ENCODE measurements around the gene MED6. TPM values are rescaled to one million over a fixed set of nuclear protein-coding genes. Genes with fewer than 3 reads are reported as not detected.

The MED6 gene
- polyA plus RNA-seq, 1 donor from 2014 or later: 46.6 TPM

DNA sequence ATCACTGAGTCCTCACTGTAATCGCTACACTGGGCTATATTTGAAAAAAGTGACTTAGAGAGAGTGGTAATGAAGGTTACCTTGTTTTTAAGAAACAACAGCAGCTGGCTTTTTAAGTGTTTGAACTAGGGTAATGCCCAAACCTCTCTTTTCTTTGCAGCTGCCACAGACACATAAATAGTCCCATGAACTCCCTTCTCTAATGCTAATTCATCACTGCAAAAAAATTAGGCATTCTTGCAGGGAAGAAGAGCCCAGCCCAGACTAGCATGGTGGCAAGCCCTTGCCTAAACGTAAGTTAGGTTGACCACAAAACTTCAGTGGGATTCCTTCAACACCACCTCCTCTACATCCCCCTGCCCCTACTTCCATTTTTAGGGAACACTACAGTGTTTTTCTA lies 17.9 kb upstream of the MED6 start:
- TF ChIP-seq MXI1 (conservative IDR thresholded peaks at IDR 0.05; ENCODE audit: poor library complexity, severe bottlenecking): no peak
- TF ChIP-seq, protein P1, sequence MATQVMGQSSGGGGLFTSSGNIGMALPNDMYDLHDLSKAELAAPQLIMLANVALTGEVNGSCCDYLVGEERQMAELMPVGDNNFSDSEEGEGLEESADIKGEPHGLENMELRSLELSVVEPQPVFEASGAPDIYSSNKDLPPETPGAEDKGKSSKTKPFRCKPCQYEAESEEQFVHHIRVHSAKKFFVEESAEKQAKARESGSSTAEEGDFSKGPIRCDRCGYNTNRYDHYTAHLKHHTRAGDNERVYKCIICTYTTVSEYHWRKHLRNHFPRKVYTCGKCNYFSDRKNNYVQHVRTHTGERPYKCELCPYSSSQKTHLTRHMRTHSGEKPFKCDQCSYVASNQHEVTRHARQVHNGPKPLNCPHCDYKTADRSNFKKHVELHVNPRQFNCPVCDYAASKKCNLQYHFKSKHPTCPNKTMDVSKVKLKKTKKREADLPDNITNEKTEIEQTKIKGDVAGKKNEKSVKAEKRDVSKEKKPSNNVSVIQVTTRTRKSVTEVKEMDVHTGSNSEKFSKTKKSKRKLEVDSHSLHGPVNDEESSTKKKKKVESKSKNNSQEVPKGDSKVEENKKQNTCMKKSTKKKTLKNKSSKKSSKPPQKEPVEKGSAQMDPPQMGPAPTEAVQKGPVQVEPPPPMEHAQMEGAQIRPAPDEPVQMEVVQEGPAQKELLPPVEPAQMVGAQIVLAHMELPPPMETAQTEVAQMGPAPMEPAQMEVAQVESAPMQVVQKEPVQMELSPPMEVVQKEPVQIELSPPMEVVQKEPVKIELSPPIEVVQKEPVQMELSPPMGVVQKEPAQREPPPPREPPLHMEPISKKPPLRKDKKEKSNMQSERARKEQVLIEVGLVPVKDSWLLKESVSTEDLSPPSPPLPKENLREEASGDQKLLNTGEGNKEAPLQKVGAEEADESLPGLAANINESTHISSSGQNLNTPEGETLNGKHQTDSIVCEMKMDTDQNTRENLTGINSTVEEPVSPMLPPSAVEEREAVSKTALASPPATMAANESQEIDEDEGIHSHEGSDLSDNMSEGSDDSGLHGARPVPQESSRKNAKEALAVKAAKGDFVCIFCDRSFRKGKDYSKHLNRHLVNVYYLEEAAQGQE (IDR thresholded peaks at IDR 0.05; ENCODE audit: borderline replicate concordance): no peak
- TF ChIP-seq RAD21 (conservative IDR thresholded peaks at IDR 0.05): no peak
- TF ChIP-seq EP300 (conservative IDR thresholded peaks at IDR 0.05; ENCODE audit: poor library complexity, severe bottlenecking): no peak
- TF ChIP-seq SMC3 (conservative IDR thresholded peaks at IDR 0.05; ENCODE audit: poor library complexity): no peak
- TF ChIP-seq EZH2 (IDR thresholded peaks at IDR 0.05; ENCODE audit: borderline replicate concordance, insufficient read depth, low read length, poor library complexity, severe bottlenecking): no peak
- TF ChIP-seq POLR2AphosphoS5 (IDR thresholded peaks at IDR 0.05): no peak
- TF ChIP-seq, protein P2, sequence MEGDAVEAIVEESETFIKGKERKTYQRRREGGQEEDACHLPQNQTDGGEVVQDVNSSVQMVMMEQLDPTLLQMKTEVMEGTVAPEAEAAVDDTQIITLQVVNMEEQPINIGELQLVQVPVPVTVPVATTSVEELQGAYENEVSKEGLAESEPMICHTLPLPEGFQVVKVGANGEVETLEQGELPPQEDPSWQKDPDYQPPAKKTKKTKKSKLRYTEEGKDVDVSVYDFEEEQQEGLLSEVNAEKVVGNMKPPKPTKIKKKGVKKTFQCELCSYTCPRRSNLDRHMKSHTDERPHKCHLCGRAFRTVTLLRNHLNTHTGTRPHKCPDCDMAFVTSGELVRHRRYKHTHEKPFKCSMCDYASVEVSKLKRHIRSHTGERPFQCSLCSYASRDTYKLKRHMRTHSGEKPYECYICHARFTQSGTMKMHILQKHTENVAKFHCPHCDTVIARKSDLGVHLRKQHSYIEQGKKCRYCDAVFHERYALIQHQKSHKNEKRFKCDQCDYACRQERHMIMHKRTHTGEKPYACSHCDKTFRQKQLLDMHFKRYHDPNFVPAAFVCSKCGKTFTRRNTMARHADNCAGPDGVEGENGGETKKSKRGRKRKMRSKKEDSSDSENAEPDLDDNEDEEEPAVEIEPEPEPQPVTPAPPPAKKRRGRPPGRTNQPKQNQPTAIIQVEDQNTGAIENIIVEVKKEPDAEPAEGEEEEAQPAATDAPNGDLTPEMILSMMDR (IDR thresholded peaks at IDR 0.05; ENCODE audit: poor library complexity, severe bottlenecking): no peak
- TF ChIP-seq TAF1 (IDR thresholded peaks at IDR 0.05; ENCODE audit: low read depth): no peak
- Histone ChIP-seq H4K20me1 (ENCODE audit: insufficient read depth) (no peaks in the 10 kb centered on the region), H3K27me3 (ENCODE audit: insufficient read depth, low read depth, low read length) (no peaks in the 10 kb centered on the region), H3K4me3 (ENCODE audit: low read length) (no peak overlapping the region), H3K4me2 (ENCODE audit: low read length) (no peak overlapping the region), H3K9ac (ENCODE audit: low read length) (no peak overlapping the region), H3K9me3 (ENCODE audit: low read length) (no peaks in the 10 kb centered on the region), H3K36me3 (ENCODE audit: insufficient read depth, low read length) (no peaks in the 10 kb centered on the region), H3K9me2 (ENCODE audit: insufficient read depth, low read length) (no peaks in the 10 kb centered on the region), H3F3A (ENCODE audit: insufficient read depth, low read length, poor library complexity, severe bottlenecking) (no peaks in the 10 kb centered on the region), H3K27ac (ENCODE audit: low read length) (no peak overlapping the region), H3K79me2 (replicated peaks; ENCODE audit: insufficient read depth, low read length) (no peaks in the 10 kb centered on the region), H2AFZ (ENCODE audit: low read depth, low read length) (no peak overlapping the region)

DNA sequence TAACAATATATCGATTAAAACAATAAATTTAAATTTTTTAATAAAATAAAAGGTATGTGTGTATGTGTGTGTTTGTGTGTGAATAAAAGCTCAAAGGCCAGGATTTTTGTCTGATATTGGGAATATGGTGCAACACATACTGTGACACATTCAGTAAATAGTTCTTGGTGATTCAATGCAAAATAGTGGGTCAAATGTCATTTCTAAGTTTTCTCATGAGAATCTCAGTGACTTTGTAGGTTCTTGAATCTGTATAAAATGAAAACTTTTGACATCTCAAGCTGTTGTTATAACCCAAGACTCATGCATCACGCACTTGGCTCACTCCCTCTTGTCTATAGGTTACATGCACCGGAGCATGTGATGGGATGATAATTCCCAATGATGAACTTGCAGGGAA lies 16.2 kb upstream of the MED6 start:
- no peak overlapping the region for H3K9ac ChIP-seq (ENCODE audit: low read length)
- H2AFZ ChIP-seq (ENCODE audit: low read depth, low read length): no peak overlapping the region
- H3K4me2 ChIP-seq (ENCODE audit: low read length): no peak overlapping the region
- no peaks in the 10 kb centered on the region for H3K9me3 ChIP-seq (ENCODE audit: low read length)
- H3K9me2 ChIP-seq (ENCODE audit: insufficient read depth, low read length): no peaks in the 10 kb centered on the region
- no peak overlapping the region for H3K4me3 ChIP-seq (ENCODE audit: low read length)
- H3K27ac ChIP-seq (ENCODE audit: low read length): no peak overlapping the region
- no peaks in the 10 kb centered on the region for H3K36me3 ChIP-seq (ENCODE audit: insufficient read depth, low read length)
- no peaks in the 10 kb centered on the region for H4K20me1 ChIP-seq (ENCODE audit: insufficient read depth)
- TF ChIP-seq EP300 (conservative IDR thresholded peaks at IDR 0.05; ENCODE audit: poor library complexity, severe bottlenecking): no peak
- no peak for TF ChIP-seq POLR2AphosphoS5 (IDR thresholded peaks at IDR 0.05)
- H3K27me3 ChIP-seq (ENCODE audit: insufficient read depth, low read depth, low read length): no peaks in the 10 kb centered on the region
- H3F3A ChIP-seq (ENCODE audit: insufficient read depth, low read length, poor library complexity, severe bottlenecking): no peaks in the 10 kb centered on the region
- H3K79me2 ChIP-seq (replicated peaks; ENCODE audit: insufficient read depth, low read length): no peaks in the 10 kb centered on the region

DNA sequence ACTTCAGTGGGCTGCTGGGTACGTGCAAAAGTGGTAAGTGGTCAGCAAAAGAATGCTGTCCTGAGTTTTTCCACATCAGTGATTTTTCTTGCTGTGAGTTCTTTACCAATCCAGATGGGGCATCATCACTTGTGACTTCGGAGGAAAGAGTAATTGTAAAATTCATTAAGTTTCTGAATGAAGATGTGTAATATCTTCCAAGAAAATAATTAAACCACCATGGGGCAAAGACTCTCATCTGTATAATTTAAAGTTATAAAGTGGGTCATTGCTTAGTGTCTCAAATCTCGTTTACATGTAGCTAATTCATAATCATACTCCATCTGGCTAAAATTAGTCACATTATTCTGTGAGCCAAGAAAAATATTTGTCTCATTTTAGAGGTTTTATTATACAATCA lies 10.8 kb upstream of the MED6 start:
- Histone ChIP-seq H3K9ac (ENCODE audit: low read length) (no peak overlapping the region), H4K20me1 (ENCODE audit: insufficient read depth) (no peaks in the 10 kb centered on the region), H3F3A (ENCODE audit: insufficient read depth, low read length, poor library complexity, severe bottlenecking) (no peaks in the 10 kb centered on the region), H3K27me3 (ENCODE audit: insufficient read depth, low read depth, low read length) (peaks cover 3% of the 10 kb centered on the region), H3K27ac (ENCODE audit: low read length) (no peak overlapping the region), H3K9me2 (ENCODE audit: insufficient read depth, low read length) (no peaks in the 10 kb centered on the region), H3K4me2 (ENCODE audit: low read length) (no peak overlapping the region), H3K36me3 (ENCODE audit: insufficient read depth, low read length) (no peaks in the 10 kb centered on the region), H3K79me2 (replicated peaks; ENCODE audit: insufficient read depth, low read length) (no peaks in the 10 kb centered on the region), H3K4me3 (ENCODE audit: low read length) (no peak overlapping the region), H3K9me3 (ENCODE audit: low read length) (no peaks in the 10 kb centered on the region), H2AFZ (ENCODE audit: low read depth, low read length) (no peak overlapping the region)
- no peak for TF ChIP-seq SMC3 (conservative IDR thresholded peaks at IDR 0.05; ENCODE audit: poor library complexity)
- TF ChIP-seq RAD21 (conservative IDR thresholded peaks at IDR 0.05): no peak
- TF ChIP-seq MXI1 (conservative IDR thresholded peaks at IDR 0.05; ENCODE audit: poor library complexity, severe bottlenecking): no peak
- TF ChIP-seq, protein P1 (IDR thresholded peaks at IDR 0.05; ENCODE audit: borderline replicate concordance): no peak
- no peak for TF ChIP-seq EP300 (conservative IDR thresholded peaks at IDR 0.05; ENCODE audit: poor library complexity, severe bottlenecking)
- TF ChIP-seq, protein P2 (IDR thresholded peaks at IDR 0.05; ENCODE audit: poor library complexity, severe bottlenecking): no peak
- TF ChIP-seq EZH2 (IDR thresholded peaks at IDR 0.05; ENCODE audit: borderline replicate concordance, insufficient read depth, low read length, poor library complexity, severe bottlenecking): no peak
- TF ChIP-seq TAF1 (IDR thresholded peaks at IDR 0.05; ENCODE audit: low read depth): no peak
- TF ChIP-seq POLR2AphosphoS5 (IDR thresholded peaks at IDR 0.05): no peak
